HG03159 (cell line): ENCODE results near the gene SH3RF2.
"Not testable (repeated sequence)": the region's sequence is repeated elsewhere in the genome, so short reads cannot be mapped to it uniquely, and the experiment has no call there.

Source experiments
- ATAC-seq: cut with Tn5 transposase; IDR thresholded peaks from one replicate; pipeline ENCODE4 v1.9.1; 2021; ENCODE audit warnings: mild to moderate bottlenecking, moderate library complexity; ENCODE audit not compliant: unreplicated experiment

The SH3RF2 gene

GRCh38 chr5:145947581-145947980 lies 11.2 kb downstream of the SH3RF2 start:
- no peak for ATAC-seq

- no peak for ATAC-seq
These were observed 11.7 kb downstream of the SH3RF2 start for GRCh38 chr5:145948047-145948446.

GRCh38 chr5:145948921-145949320 lies 12.5 kb downstream of the SH3RF2 start:
- ATAC-seq: no peak

- ATAC-seq: no peak
These were observed 13.1 kb downstream of the SH3RF2 start for GRCh38 chr5:145949474-145949873.

DNA sequence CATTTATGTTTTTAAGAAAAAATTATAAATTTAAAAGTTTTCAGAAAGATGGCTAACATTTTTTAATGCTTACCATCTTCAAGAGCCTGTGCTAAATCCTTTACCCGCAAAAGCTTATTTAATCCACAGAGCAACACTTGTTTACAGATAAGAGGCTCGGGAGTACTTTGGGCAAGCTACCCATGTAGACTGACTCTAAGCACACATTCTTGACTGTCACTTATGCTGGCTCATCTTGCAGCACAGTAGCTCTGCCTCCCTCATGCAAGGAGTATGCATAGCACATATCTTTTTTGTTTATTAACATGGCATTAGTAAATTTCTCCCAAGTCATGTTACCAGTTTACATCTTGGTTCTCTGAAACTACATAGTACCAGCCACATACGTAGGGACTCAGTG lies 14.7 kb downstream of the SH3RF2 start:
- no peak for ATAC-seq

DNA sequence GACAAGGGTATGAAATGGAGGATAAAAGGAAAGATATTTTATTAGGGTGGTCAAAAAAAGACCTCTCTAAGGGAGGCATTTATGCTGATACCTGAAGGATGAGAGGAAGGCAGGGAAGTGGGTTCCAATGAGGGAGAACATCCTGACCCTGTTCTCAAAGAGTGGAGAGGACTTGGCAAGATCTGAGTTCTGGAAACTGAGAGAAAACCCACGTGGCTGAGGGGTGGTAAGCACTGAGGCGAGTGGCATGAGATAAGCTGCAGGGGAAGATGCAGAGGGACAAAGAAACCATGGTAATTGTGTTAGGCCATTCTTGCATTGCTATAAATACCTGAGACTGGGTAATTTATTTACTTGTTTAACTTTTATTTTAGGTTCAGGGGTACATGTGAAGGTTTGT lies 16.8 kb downstream of the SH3RF2 start:
- no peak for ATAC-seq

DNA sequence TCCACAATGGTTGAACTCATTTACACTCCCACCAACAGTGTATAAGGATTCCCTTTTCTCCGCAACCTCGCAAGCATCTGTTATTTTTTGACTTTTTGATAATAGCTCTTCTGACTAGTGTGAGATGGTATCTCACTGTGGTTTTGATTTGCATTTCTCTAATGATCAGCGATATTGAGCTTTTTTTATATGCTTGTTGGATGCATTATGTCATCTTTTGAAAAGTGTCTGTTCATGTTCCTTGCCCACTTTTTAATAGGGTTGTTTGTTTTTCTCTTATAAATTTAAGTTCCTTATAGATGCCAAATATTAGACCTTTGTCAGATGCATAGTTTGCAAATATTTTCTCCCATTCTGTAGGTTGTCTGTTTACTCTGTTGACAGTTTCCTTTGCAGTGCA lies 17.8 kb downstream of the SH3RF2 start:
- ATAC-seq: not testable (repeated sequence)

DNA sequence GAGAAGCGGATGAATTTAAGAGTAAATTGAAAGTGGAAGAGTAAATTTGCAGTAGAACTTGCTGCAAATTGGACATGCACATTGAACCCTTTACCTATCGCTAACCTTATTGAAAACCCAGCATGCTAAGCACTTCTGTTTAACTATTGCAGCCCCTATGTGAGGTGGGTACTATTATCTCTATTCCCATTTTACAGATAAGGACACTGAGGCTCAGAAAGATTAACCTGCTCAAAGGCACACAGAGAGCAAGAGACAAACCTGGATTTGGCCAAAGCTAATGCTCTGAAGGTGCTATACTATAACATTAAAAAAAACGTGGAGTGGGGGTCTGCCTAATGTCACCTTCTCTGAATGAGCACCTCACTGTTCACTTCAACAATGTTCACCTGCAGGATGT lies 21.0 kb downstream of the SH3RF2 start:
- no peak for ATAC-seq

GRCh38 chr5:145958436-145958835 lies 22.1 kb downstream of the SH3RF2 start:
- no peak for ATAC-seq

GRCh38 chr5:145960166-145960565 lies 23.8 kb downstream of the SH3RF2 start:
- ATAC-seq: no peak

DNA sequence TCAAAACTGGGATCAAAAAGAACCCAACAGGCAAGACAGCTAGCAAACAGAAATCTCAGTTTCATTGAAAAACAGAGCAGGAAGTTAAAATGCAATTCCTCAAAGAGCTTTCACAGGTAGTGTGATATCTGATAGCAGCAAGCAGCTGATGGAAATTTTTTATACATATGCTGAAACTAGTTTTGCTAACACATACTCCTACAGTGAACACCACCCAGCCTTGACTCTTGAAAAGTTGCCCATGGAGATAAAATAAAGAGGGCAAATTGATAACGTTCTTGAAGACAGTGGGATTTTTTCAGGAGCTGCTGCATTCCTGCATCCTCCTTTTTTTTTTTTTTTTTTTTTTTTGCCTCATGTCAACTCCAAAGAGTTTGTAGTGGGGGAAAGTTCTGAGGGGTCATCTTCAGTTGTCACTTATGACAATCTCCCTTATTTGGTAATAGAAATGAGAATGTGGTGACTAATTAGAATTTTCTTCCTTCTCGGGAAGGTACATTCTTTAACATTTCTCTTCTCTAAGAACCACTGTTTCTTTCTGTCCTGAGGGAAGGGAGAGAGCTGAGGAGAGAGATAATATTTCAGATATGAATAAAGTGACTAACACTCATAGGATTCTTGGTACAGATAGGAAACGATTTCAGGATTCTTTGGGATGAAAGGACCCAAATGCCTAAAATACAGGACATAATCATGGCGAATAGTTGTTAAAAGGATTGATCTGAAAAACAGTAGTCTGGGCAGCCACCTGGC lies 24.6 kb downstream of the SH3RF2 start:
- ATAC-seq: no peak

- ATAC-seq: no peak
These were observed 25.6 kb downstream of the SH3RF2 start for GRCh38 chr5:145962001-145962400.

DNA sequence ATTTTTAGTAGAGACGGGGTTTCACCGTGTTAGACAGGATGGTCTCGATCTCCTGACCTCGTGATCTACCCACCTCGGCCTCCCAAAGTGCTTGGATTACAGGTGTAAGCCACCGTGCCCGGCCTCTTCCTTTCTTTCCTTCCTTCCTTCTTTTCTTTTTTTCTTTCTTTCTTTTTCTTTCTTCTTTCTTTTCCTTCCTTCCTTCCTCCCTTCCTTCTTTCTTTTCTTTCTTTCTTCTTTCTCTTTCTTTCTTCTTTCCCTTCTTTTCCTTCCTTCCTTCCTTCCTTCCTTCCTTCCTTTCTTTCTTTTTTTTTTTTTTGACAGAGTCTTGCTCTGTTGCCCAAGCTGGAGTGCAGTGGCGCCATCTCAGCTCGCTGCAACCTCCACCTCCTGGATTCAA lies 27.6 kb downstream of the SH3RF2 start:
- ATAC-seq: not testable (repeated sequence)

GRCh38 chr5:145965804-145966203 lies 29.4 kb downstream of the SH3RF2 start:
- no peak for ATAC-seq

GRCh38 chr5:145967296-145967695 lies 30.9 kb downstream of the SH3RF2 start:
- ATAC-seq: no peak

DNA sequence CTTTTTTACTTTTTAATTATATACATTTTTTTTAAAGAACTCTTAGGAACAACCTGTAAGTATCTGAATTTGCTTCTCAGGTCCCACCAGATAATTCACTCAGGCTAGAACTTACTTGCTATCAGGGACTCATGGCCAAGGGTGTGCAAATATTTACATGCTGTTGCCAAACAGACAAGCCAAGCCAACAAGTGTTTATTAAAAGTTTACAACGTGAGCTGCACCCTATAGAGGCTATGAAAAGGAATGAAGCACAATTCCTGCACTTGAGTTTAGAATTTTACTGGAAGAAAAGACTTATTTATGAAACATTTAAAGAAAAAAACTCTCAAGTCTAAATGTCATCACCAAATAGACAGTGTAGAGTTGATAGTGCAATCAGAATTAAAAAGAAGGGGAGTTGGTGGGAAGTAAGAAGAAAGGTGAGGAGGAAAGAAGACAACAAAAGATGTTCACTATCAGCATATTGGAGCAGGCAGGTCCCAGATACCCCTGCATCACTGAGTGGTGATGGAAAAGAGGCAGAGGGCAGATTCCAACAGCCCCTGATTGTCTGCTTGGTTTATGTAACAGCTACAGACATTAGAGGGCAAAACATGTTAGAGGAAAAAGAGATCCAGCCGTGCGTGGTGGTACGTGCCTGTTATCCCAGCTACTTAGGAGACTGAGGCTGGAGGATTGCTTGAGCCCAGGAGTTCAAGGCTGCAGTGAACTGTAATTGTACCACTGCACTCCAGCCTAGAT lies 32.8 kb downstream of the SH3RF2 start:
- ATAC-seq: no peak

DNA sequence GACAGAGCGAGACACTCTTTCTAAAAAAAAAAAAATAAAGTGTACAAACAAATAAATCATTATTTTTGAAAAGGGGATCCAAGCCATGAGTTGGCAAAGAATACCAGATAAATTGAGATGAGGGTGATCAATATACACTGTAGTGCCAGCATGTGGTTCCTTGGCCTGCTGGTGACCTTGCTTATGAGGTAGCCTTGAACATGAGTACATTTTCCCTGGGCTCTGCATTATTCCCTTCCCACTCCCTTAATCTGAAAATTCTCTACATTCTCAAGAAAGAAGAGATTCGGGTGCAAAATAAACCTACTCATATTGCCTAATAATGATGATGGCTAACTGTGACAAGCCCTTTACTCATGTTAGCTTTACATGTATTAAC lies 33.3 kb downstream of the SH3RF2 start:
- no peak for ATAC-seq

DNA sequence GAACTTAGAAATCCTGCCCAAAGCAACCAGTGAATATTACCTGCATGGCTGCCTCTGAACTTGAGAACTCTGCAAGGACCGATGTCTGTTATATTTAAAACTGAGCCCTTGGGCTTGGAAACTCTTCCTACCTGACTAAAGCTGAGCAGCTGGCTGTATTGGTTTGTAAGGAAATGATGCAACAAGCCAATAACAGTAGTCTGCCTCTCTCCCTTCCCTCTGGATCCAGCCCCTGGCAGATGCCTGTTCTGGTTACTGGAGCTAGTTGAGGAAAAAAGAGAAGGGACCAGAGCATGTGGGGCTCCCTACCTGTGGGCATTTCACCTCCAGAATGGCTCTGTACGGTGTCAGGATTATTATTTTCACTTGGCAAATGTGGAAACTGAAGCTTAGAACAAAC lies 34.7 kb downstream of the SH3RF2 start:
- no peak for ATAC-seq

DNA sequence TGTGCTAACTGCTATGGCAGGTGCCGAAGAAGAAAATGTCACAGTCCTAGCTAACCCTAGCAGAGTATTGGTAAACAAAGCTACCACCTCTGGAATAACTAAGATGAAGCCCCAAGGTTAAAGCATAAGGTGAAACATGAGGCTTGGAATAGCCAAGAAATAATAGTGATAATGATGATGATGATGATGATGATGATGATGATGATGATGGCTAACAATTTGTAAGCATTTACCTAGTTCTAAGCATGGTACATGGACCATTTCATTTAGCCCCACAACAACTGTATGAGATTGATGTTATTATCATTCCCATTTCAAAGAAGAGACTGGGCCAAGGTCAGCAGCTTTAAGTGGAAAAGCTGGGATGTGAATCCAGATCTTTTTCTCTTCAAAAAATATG lies 35.3 kb downstream of the SH3RF2 start:
- ATAC-seq: no peak

- no peak for ATAC-seq
These were observed 38.6 kb downstream of the SH3RF2 start for GRCh38 chr5:145975001-145975360.

DNA sequence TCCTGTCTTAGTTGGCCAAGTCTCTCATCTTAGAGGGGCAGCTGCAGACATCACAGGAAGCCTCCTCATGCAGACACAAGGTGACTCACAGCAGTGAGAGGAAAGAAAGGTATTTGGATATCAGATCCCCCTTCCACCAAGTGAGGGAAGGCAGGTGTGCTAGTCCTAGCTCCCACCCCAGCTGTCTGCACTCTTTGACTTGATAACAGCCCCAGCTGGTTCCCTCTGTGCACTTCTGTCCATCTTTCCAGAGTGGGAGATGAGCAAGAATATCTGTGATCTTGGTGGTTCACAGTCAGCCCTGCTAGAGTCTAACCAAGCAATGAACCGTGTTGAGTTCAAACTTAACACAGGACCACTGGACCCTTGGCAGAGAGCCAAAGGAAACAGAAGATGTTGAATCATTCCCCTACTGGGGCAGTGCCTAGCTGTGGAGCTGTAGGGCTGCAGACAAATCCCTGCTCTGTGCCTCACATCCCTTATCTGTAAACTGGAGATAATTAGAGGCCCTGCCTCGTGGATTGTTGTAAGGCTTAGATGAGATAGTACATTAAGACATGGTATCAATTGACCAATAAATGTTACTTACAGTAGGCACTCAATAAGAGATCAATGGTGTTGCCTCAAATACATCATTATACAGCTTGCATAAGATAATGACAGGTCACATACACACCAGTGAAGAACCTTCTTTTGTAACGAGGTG lies 39.1 kb downstream of the SH3RF2 start:
- ATAC-seq: peak; percentile 39
